Measurements from ENCODE around the gene GDF11.
"Not testable (repeated sequence)": the region's sequence is repeated elsewhere in the genome, so short reads cannot be mapped to it uniquely, and the experiment has no call there.

Gene GDF11

DNA sequence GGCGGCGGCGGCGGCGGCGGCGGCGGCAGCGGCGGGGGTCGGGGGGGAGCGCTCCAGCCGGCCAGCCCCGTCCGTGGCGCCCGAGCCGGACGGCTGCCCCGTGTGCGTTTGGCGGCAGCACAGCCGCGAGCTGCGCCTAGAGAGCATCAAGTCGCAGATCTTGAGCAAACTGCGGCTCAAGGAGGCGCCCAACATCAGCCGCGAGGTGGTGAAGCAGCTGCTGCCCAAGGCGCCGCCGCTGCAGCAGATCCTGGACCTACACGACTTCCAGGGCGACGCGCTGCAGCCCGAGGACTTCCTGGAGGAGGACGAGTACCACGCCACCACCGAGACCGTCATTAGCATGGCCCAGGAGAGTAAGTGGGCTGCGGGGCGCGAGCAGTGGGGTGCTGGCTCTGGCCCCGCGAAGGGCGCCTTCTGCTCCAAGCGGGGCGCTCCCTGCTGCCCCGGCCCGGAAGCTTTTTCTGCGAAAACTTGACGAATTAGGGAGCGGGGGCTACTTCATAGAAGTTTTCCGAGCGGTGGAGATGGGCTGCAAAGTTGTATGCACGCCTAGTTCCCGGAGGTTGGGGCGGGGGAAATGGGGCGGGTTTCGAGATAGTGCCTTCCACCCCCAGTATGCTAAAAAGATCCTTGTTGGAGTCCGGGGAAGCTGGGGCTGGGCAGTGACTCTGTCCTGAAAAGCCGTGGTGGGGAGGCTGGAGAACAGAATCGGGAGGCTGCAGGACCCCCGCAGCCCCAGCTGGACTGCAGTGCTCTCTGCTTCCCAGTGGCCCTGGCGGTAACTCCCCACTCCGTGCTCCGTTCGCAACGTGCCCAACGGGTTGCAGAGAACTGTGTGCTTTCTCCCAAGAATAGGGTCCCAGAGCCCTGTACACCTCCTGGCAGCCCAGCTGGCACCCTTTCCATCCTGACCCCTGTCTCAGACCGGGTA lies 751 bp downstream of the GDF11 start:
- FAIRE-seq: no peak

DNA sequence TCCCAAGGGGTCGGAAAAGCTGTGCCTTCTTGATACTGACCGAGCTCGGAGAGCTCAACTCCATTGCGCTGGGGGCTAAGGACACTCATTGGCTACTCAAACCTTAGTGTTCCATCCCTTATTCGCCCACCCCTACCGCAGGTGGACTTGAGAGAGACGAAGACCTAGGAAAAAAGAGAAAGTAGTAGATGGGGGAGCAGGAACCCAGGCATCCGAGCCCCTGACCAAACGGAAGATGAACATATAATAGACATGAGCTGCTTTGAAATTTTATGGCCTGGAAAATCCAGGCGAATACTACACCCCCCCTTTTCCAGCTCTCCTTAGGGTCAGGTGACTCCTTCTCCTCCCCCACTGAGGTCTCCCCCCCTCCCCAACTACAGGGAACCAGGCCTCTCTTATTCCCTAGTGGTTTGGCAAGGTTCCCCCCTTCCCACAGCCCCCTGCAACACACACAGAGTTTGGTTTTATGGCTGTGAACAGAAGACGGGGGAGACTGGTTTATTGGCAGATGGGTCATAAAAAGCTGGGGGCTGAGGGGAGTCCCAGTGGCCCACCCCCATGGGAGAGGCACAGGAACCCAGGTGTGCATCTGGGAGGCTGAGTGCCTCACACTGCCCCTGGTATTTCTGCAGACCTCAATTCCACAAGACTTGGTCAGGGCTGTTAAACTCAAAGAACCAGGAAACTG lies 1.6 kb downstream of the GDF11 start:
- FAIRE-seq: no peak

DNA sequence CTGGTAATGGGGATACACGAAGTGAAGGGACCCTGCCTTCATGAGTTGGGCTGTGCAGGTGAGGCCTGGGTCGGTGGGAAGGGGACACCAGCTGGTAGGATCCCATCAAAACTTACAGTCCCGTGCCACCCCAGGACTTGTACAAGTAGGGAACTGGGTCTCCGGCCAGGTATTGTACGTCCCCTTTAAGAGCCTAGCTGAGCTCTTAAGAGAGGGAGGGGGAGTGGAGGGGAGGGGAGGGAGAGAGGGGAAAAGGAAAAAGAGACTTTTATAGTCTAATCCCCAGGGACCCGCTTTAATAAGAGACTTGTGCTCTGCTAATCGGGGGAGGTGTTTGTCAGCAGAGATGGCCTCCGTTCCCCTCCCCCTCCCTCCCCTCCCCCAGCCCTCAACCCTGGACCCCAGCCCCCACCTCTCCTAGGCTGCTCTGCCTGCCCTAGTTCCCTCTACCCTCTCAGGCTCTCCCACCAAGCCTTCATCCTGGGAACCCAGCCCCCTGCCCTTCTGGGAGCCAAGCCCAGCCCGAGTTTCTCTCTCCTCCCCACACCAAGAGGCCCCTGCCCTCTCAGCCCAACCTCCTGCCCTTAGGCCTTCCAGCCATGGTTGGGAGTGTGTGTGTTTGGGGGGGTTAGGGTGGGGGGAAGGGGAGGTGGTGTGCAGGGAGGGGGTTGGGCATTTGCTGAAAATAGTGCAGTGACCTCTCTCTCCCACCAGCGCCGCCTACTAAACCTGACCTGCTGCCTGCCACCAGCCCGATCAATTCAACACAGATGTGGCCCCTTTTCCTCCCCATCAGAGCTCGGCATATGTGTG lies 2.6 kb downstream of the GDF11 start:
- FAIRE-seq: no peak

DNA sequence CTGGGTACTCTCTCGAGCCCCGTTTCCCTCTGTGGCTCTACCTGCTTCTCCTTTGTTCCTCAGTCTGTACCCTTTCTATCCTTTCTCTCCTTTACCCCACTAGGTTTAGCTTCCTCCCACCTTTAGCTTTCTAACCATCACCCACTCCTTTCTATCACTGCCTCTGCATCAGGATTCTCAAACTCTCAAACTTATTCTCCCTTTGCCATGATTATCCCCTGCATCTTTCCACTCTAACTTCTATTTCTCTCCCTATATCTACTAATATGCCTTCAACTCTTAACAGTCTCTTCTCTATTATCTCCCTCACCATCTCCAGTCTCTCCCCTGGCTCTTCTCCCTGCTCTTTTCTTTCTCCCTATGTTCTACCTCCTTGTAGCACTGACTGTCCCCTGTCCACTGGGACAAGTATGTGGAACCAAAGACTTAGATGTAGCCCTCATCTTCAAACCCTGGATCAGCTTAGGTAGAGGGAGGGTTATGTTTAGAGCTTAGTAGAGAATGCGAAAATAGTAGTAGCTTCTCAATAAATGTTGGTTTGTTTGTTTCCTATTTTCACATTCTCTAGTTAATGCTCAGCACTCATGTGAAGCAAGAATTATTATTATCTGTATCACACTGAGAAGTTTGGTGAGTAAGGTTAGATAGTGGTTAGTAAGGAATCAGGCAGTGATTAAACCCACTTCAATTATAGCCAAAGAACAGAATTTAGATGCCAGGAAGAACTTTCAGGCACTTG lies 3.4 kb downstream of the GDF11 start:
- no peak for FAIRE-seq

DNA sequence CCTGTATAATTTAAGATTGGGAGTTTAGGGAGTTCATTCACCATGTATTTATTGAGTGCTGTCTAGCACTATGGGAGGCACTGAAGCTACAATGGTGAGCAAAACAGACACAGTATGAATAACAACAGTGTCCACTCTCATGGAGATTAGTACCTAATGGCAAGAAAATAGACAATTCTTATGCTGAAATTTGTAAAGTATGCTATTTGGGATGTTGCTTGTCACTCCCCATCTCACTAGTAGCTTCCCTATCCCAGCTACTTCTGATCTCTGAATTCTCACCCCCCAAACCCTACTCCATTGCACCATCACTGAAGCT lies 4.0 kb downstream of the GDF11 start:
- FAIRE-seq: no peak

DNA sequence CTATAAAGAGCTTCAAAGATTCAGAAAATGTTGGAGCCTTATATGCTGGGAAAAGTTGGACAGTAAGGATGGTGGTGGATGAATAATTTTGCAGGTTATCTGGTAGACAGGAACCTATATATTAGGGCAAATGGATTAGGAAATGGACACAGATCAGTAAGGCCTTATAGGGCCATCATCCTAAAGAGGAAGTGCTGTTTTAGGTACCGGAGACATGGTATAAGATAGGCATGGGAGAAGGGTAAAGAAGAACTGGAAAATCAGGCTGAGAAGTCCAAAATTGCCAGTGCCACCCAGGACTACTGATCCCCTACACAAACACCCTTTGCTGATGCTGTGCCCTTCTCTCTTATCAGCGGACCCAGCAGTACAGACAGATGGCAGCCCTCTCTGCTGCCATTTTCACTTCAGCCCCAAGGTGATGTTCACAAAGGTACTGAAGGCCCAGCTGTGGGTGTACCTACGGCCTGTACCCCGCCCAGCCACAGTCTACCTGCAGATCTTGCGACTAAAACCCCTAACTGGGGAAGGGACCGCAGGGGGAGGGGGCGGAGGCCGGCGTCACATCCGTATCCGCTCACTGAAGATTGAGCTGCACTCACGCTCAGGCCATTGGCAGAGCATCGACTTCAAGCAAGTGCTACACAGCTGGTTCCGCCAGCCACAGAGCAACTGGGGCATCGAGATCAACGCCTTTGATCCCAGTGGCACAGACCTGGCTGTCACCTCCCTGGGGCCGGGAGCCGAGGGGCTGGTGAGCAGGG lies 5.5 kb downstream of the GDF11 start:
- FAIRE-seq: no peak

DNA sequence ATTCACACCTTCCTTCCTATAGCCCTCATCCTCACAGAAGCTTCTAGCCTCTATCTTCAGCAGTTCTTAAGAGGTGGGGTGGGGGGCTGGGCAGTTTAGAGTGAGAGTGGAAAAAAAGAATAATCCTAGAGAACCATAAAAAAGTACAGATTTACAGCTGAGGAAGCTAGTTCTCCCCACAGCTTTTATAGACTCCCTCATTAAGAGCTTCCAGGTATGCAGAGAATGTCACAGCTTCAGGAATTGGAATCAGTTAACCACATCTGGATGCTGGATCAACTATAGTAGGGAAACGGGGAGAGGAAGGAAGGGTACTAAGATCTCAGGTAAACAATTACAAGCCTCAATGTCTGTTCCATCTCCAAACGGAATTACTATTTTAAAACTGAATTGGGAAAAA lies 12.3 kb downstream of the GDF11 start:
- FAIRE-seq: no peak

DNA sequence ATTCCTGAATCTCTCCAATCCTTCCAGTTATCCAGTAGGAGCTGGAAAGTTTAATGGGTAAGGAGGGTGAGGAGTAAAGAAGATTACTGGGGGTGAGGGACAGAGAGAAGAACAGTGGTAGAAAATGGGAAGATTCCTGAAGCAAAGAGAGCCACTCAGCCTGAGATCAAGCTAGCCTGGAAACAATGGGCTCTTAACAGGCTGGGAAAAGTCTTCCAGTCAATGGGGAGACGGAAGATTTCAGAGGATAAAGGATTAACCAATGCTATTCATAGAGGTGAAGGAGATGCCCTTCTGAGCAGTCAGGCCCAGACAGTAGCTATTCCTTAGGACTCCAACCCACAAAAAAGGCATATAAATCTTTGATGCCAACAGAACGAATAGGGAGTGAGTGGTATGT lies 14.8 kb downstream of the GDF11 start:
- FAIRE-seq: no peak

DNA sequence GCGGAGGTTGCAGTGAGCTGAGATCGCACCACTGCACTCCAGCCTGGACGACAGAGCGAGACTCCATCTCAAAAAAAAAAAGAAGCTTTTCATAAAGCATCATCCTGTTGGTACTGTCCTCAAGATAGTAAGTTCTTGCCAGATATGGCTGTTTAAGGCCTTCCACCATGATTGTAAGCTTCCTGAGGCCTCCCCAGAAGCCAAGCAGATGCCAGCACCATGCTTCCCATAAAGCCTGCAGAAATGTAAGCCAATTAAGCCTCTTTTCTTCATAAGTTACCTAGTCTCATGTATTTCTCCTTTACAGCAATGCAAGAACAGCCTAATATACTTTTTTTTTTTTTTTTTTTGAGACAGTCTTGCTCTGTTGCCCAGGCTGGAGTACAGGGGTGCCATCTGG lies 15.7 kb downstream of the GDF11 start:
- not testable (repeated sequence) for FAIRE-seq

DNA sequence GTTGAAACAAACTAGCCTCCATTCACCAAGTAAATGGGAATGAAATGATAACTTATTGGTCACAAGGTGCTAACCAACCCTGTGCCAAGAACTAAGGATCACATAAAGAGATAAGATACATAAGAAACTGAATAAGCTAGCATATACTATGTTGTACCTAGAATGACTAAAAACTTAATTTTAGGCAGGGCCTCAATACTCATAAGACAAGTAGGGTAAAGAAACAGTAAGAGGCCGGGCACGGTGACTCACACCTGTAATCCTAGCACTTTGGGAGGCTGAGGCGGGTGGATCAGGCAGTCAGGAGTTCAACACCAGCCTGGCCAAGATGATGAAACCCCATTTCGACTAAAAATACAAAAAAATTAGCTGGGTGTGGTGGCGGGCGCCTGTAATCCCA lies 17.7 kb downstream of the GDF11 start:
- FAIRE-seq: no peak

DNA sequence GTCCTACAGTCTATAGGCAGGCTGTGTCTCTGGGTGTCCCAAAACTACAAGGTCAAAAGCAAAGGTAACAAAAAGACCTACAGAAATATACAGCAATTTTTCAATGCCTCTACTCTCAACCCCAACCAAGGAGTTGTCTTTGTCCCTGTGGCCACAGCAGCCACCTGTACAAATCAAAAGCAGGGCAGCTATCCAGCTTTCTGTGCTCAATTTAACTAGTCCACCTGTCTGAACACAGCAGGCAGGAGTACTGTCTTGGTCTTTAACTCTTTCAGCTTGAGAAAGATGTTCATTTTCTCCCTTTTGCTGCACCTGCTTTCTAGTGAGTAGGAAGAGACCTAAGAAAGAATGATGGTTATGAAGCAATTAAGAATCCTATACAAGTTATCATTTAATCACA lies 19.7 kb downstream of the GDF11 start:
- no peak for FAIRE-seq

DNA sequence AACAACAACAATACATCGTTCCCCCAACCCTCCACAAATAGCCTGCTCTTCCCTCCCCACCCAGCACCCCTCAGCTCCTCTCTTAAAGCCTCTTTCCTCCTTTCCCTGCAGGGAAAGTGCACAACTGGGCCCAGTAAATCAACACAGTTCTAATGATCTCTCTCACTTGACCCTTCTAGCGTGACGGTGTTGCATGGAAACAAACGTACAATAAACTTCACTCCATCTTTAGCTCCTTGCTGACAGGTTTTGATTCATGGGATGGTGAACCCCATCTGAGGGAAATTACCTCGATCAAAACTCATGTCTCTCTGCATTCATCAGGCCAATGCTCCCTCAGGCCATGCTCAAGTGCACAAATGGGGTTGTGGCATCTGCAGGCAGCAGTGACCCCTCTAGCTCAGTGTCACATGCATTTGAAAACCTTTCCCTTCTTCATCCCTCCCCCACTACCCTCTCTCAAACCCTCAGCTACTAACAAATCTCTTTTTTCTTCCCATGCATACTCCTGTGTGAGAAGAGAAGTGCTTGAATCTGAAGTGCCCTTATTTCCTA lies 22.9 kb downstream of the GDF11 start:
- no peak for FAIRE-seq

DNA sequence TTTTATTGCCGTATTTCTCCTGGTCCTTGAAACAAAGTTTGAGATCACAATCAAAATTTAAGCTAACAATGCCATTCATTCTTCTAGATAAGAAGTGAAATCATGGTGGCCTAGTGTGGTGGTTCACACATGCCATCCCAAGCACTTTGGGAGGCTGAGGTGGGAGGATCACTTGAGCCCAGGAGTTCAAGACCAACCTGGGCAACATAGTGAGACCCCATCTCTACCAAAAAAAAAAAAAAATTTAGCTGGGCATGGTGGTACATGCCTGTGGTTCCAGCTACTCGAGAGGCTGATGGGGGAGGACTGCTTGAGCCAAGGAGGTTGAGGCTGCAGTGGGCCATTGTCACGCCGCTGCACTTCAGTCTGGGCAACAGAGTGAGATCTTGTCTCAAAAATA lies 24.2 kb downstream of the GDF11 start:
- no peak for FAIRE-seq

DNA sequence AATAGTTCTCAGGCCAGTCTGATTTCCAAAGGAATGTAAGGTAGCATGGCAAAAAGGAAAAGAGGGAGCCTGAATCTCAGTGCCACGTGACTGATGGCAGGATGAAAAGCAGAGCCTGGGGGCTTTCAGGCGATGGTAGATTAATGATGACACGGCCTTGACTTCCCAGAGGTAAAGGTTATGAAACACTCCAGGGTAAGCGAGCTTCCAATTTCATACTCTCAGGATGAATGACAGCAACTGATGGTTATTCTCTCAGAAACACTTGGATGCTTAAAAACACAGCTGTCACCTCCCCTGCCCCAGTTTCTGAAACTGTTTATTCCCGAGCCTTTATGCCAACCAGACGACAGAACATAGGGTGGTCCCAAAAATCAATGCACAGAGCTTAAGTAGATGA lies 28.8 kb downstream of the GDF11 start:
- no peak for FAIRE-seq

DNA sequence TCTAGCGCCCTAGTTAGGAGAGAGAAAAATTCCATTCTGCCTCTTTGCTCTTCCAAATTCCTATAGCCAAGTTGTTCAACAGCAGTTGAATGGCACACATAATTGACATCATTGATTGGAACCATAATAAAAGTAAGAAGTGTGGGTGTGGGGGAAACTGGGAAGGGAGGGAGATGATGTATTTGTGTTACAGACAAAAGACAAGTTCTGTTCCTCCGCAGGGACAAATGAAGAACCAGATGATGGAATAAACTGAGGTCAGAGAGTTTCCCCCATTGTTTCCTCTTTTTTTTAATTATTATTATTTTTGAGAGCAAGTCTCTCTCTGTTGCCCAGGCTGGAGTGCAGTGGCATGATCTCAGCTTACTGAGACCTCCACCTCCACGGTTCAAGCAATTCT lies 34.9 kb downstream of the GDF11 start:
- FAIRE-seq: no peak

DNA sequence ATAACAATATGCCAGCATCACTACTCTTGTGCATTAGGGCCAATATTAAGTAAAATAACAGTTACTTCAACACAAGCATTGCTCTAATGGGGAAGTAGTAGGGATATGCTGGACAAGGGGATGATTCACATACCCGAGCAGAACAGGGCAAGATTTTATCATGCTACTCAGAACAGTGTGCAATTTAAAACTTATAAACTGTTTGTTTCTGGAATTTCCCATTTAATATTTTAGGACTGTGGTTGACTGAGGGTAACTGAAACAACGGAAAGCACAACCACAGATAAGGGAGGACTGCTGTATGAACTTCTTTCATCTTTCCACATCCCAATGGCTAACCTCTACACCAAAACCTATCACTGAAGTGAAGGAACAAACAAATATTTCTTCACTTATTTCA lies 37.8 kb downstream of the GDF11 start:
- no peak for FAIRE-seq

DNA sequence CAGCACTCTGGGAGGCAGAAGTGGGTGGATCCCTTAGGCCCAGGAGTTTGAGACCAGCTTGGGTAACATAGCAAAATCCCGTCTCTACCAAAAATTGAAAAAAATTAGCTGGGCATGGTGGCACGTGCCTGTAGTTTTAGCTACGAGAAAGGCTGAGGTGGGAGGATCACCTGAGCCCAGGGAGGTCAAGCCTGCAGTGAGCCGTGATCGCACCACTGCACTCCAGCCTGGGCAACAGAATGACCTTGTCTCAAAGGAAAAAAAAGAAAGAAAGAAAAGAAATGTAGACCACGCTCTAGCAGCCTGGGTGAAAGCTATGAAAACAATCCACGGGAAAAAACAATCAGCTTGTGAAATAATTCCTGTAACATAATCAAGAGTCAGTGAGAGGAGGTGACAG lies 45.6 kb downstream of the GDF11 start:
- no peak for FAIRE-seq

DNA sequence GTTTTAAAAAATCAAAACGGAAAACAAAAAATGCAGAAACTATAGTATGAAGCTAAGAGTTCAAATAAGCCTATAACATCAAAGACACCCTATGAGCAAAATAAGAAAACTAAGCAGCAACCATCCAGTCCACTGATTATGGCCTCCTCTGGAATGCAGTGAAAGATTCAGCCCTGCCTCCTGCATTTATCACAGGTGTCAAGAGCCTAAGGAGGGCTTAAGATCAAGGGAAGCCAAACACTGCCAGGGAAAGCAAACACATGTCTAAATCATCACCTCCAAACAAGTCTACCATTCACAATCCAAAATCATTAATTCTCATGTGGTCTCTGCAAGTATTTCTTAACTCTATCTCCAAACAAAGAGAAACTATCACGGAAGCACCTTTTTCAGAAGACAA lies 46.2 kb downstream of the GDF11 start:
- no peak for FAIRE-seq

DNA sequence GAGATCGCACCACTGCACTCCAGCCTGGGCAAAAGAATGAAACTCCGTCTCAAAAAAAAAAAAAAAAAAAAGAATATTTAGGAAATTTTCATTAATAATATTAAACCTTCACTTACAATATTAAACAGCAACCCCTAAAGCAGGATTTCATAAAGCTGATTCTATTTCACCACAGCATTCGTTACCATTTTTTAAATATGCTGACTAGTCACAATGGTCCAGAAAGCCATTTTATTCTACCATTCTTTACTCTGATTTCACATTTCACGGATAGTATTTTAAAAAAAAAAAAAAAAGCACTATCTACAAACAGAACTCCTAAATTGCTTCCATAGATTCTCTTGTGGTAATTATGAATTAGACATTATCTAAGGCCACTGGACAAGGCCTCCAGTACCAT lies 47.0 kb downstream of the GDF11 start:
- FAIRE-seq: no peak

DNA sequence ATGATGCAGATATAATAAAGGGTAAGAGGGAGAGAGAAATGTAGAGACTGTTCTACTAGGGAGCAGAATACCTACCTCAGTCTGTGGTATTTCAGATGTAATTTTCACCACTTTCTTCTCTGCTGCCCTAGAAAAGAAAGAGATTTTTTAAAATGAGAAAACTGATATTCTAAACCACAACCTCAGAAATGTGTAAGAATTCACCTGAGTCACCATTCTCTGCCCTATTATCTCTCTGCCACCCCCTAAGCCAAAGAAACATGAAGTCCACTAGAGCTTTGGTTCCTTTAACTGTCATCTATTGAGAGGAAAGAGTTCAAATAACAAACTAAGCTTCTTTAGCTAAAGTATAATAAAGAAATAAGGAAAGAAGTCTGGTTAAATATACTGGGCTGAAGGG lies 53.0 kb downstream of the GDF11 start:
- FAIRE-seq: no peak

DNA sequence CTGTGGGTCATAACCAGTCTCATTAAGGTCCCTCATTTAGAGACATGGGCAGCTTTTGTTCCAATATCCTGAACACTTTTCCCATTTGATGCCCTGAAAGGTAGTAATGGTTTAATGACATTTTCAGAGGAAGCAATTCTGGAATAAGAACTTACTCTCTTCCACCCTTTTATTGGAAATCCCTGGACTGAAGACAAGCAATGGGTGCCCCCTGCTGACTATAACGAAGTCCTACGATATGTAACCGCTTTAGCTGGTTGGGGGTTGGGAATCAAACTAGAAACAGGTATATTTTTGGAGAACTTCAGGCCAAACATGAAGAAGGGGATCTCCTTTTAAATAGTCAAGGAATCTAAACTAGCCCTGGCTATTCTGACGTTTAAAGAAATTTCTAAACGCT lies 54.1 kb downstream of the GDF11 start:
- no peak for FAIRE-seq

DNA sequence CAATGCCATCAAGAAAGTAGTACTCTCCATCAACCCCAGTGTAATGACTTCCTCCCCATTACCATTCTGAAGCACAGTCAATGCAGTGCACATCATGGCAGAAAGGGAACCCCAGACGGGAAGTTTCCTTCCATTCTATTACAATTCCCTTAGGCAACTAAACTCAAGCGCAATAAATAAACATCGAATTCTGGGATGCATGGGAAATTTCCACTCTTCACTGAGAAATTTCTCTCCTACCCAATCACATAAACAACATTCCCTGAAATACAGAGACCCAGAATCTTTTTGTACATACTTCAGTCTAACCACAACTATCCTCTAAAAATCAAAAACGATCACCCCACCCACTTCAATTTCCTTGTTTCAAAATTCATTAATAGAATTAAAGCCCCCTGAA lies 54.6 kb downstream of the GDF11 start:
- FAIRE-seq: no peak
